ENCODE data around the gene DGKA.

DNA sequence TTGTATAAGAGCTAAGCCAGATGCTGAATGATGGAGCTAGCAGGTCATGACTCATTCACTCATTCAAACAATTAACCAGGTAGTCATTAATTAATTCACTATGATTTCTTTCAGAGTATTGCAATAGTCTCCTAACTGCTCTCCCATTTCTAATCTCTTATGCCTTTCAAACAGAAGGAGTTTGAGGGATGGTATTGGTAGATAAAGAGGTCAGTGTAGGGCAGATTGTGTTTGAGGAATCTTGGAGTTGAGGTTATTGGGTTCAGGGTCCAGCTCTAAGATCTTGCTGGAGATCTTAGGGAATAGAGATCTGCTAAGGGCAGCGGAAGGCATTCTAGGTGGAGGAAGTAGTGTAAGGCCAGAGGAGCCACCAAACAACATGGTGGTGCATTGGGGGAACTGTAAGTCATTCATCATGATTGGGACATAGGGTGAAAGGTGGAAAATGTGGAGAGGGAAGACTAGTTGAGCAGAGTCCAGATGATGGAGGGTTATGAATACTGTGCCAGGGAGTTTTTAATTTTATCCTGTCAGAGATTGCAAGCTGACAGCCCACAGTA, 11.7 kb downstream of the DGKA start:
- no peak for TF ChIP-seq CTCF (CRISPR knock-in tag; IDR thresholded peaks at IDR 0.05)
- TF ChIP-seq HDAC6 (IDR thresholded peaks at IDR 0.05; ENCODE audit: low read depth, low read length), result no peak
- TF ChIP-seq, protein P1, sequence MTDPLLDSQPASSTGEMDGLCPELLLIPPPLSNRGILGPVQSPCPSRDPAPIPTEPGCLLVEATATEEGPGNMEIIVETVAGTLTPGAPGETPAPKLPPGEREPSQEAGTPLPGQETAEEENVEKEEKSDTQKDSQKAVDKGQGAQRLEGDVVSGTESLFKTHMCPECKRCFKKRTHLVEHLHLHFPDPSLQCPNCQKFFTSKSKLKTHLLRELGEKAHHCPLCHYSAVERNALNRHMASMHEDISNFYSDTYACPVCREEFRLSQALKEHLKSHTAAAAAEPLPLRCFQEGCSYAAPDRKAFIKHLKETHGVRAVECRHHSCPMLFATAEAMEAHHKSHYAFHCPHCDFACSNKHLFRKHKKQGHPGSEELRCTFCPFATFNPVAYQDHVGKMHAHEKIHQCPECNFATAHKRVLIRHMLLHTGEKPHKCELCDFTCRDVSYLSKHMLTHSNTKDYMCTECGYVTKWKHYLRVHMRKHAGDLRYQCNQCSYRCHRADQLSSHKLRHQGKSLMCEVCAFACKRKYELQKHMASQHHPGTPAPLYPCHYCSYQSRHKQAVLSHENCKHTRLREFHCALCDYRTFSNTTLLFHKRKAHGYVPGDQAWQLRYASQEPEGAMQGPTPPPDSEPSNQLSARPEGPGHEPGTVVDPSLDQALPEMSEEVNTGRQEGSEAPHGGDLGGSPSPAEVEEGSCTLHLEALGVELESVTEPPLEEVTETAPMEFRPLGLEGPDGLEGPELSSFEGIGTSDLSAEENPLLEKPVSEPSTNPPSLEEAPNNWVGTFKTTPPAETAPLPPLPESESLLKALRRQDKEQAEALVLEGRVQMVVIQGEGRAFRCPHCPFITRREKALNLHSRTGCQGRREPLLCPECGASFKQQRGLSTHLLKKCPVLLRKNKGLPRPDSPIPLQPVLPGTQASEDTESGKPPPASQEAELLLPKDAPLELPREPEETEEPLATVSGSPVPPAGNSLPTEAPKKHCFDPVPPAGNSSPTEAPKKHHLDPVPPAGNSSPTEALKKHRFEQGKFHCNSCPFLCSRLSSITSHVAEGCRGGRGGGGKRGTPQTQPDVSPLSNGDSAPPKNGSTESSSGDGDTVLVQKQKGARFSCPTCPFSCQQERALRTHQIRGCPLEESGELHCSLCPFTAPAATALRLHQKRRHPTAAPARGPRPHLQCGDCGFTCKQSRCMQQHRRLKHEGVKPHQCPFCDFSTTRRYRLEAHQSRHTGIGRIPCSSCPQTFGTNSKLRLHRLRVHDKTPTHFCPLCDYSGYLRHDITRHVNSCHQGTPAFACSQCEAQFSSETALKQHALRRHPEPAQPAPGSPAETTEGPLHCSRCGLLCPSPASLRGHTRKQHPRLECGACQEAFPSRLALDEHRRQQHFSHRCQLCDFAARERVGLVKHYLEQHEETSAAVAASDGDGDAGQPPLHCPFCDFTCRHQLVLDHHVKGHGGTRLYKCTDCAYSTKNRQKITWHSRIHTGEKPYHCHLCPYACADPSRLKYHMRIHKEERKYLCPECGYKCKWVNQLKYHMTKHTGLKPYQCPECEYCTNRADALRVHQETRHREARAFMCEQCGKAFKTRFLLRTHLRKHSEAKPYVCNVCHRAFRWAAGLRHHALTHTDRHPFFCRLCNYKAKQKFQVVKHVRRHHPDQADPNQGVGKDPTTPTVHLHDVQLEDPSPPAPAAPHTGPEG (CRISPR knock-in tag; IDR thresholded peaks at IDR 0.05), result no peak
- no peak for TF ChIP-seq MED8 (CRISPR knock-in tag; IDR thresholded peaks at IDR 0.05; ENCODE audit: insufficient replicate concordance)
- no peak for TF ChIP-seq EEA1 (CRISPR knock-in tag; IDR thresholded peaks at IDR 0.05; ENCODE audit: borderline replicate concordance)
- TF ChIP-seq ZNF580 (CRISPR knock-in tag; IDR thresholded peaks at IDR 0.05; ENCODE audit: borderline replicate concordance, low read depth), result no peak
- no peak for TF ChIP-seq ZNF891 (CRISPR knock-in tag; IDR thresholded peaks at IDR 0.05)
- TF ChIP-seq ZNF704 (CRISPR knock-in tag; IDR thresholded peaks at IDR 0.05; ENCODE audit: borderline replicate concordance), result no peak
- no peak for TF ChIP-seq HNRNPL (IDR thresholded peaks at IDR 0.05; ENCODE audit: low read depth, low read length)
- TF ChIP-seq POLR2AphosphoS2 (IDR thresholded peaks at IDR 0.05; ENCODE audit: low read depth, low read length), result no peak
- no peak for TF ChIP-seq HDAC2 (CRISPR knock-in tag; IDR thresholded peaks at IDR 0.05)
- TF ChIP-seq RXRA (CRISPR knock-in tag; IDR thresholded peaks at IDR 0.05), result no peak
- no peak for TF ChIP-seq ZSCAN31 (CRISPR knock-in tag; IDR thresholded peaks at IDR 0.05; ENCODE audit: low read depth)
- no peak for TF ChIP-seq NFRKB (IDR thresholded peaks at IDR 0.05)
